Esophagus squamous epithelium (tissue), 4 donors: ENCODE results near the gene PPP2R5A.

ENCODE experiments used
- CTCF ChIP-seq, 6 experiments: fragments of 450-650 bp in 4 of 6; fragments of 200-600 bp in 2 of 6; sonication (generic) in 2 of 6; IDR thresholded peaks; one replicate each; pipeline ENCODE4 v1.5.1; 2016 to 2019; ENCODE audit warnings: antibody characterized with exemption in 6 of 6, mild to moderate bottlenecking in 4 of 6, moderate library complexity in 4 of 6
- POLR2A ChIP-seq, 4 donors: fragments of 450-650 bp; IDR thresholded peaks; one replicate each; pipeline ENCODE4 v1.6.1; 2017; ENCODE audit warnings: antibody characterized with exemption in 4 of 4, mild to moderate bottlenecking in 4 of 4, moderate library complexity in 3 of 4

GRCh38 chr1:212364985-212365384 lies 79.8 kb downstream of the PPP2R5A start:
- TF ChIP-seq CTCF (IDR thresholded peaks at IDR 0.05) (no peak), POLR2A (IDR thresholded peaks at IDR 0.05) (no peak)
